Measurements from ENCODE around the gene CSPG5. TPM values are rescaled to one million over a fixed set of nuclear protein-coding genes. Genes with fewer than 3 reads are reported as not detected.

The CSPG5 gene
- polyA plus RNA-seq, 2 donors, result 0.12 to 0.40 TPM

DNA sequence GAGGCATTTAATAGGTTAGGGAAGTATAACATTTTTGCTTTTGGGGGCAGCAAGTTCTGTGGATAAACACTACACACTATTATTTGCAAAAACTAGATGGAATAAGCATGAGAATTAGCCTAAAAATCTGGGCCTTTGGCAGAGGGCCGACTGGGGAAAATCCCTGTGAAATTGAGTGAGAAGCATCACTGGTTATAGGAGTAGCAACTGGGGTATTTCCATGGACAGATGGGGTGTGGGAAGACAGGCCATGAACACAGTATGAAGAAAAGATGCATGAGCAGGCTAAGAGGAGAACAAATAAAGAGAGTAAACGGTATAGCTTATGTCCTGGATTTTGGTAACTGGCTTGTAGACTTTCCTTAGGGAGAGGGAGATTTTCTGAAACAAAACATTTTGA, 32.9 kb upstream of the CSPG5 start:
- no peaks in the 10 kb centered on the region for H3K9me3 ChIP-seq (ENCODE audit: control insufficient read depth in 2 of 2, insufficient read depth in 1 of 2, low read depth in 1 of 2, low read length in 1 of 2)
- H3K27me3 ChIP-seq (ENCODE audit: control insufficient read depth in 1 of 2, insufficient read depth in 2 of 2, low read length in 2 of 2), result no peaks in the 10 kb centered on the region
- H3K4me1 ChIP-seq (ENCODE audit: control insufficient read depth in 2 of 2, insufficient read depth in 2 of 2, low read length in 1 of 2), result no peaks in the 10 kb centered on the region
- 71 to 74% methylated on average over 2 of the region's 2 CpGs for WGBS, 2 donors
- H3K27ac ChIP-seq (ENCODE audit: low read depth in 2 of 2, low read length in 1 of 2), result no peak overlapping the region
- H3K4me3 ChIP-seq (ENCODE audit: low read depth in 1 of 2, low read length in 2 of 2), result no peak overlapping the region
- H3K36me3 ChIP-seq (ENCODE audit: control insufficient read depth in 2 of 2, insufficient read depth in 2 of 2, low read length in 1 of 2), result peaks cover 7 to 11% of the 10 kb centered on the region in 2 donors

GRCh38 chr3:47610583-47610982, 31.9 kb upstream of the CSPG5 start:
- H3K36me3 ChIP-seq (ENCODE audit: control insufficient read depth in 2 of 2, insufficient read depth in 2 of 2, low read length in 1 of 2), result peaks cover 7 to 13% of the 10 kb centered on the region in 2 donors
- no peaks in the 10 kb centered on the region for H3K4me1 ChIP-seq (ENCODE audit: control insufficient read depth in 2 of 2, insufficient read depth in 2 of 2, low read length in 1 of 2)
- WGBS, 2 donors, result 83 to 85% methylated on average over 3 of the region's 3 CpGs
- H3K27me3 ChIP-seq (ENCODE audit: control insufficient read depth in 1 of 2, insufficient read depth in 2 of 2, low read length in 2 of 2), result no peaks in the 10 kb centered on the region
- H3K9me3 ChIP-seq (ENCODE audit: control insufficient read depth in 2 of 2, insufficient read depth in 1 of 2, low read depth in 1 of 2, low read length in 1 of 2), result no peaks in the 10 kb centered on the region
- no peak overlapping the region for H3K4me3 ChIP-seq (ENCODE audit: low read depth in 1 of 2, low read length in 2 of 2)
- no peak overlapping the region for H3K27ac ChIP-seq (ENCODE audit: low read depth in 2 of 2, low read length in 1 of 2)

DNA sequence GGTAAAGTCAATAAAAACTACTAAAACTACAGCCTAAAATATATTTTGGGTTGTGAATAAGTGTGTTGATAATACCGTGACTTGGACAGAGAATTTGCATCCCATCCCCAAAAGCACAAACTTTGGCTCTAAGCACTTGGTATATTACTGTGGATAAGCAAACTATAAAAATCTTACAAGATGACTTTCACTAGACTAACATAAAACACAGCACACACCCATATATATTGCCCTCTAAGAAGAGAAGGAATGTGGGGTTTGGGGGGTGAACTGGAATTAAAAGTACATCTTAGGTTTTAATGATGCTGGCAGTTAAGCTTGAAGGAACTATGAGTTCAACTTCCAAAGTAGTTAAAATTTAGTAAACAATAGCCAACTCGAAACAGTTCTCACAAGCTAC, 28.7 kb upstream of the CSPG5 start:
- H3K27me3 ChIP-seq (ENCODE audit: control insufficient read depth in 1 of 2, insufficient read depth in 2 of 2, low read length in 2 of 2), result no peaks in the 10 kb centered on the region
- H3K4me1 ChIP-seq (ENCODE audit: control insufficient read depth in 2 of 2, insufficient read depth in 2 of 2, low read length in 1 of 2), result no peaks in the 10 kb centered on the region
- WGBS, 2 donors, result 89 to 90% methylated on average over 2 of the region's 2 CpGs

DNA sequence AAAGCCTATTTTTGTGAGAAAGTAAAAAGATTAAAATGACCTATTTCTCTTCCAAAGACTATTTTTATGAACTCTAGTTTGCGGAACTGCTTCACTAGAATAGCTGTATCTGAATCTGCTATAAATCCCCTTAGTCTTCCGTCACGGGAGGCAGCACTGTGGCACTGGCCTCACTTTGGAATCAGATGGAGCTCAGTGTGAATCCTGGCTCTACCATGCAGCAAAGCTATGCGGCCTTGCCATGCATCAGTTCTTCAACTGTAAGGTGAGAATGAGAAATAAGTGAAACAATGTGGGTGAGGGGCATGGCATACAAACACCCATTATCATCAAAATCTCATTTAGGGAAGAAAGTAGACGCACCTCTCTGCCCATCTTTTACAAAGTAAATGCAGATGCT, 27.5 kb upstream of the CSPG5 start:
- no peak overlapping the region for H3K27ac ChIP-seq (ENCODE audit: low read depth in 2 of 2, low read length in 1 of 2)
- no peaks in the 10 kb centered on the region for H3K9me3 ChIP-seq (ENCODE audit: control insufficient read depth in 2 of 2, insufficient read depth in 1 of 2, low read depth in 1 of 2, low read length in 1 of 2)
- peaks cover 9 to 17% of the 10 kb centered on the region in 2 donors for H3K36me3 ChIP-seq (ENCODE audit: control insufficient read depth in 2 of 2, insufficient read depth in 2 of 2, low read length in 1 of 2)
- no peaks in the 10 kb centered on the region for H3K27me3 ChIP-seq (ENCODE audit: control insufficient read depth in 1 of 2, insufficient read depth in 2 of 2, low read length in 2 of 2)
- no peak overlapping the region for H3K4me3 ChIP-seq (ENCODE audit: low read depth in 1 of 2, low read length in 2 of 2)
- no peaks in the 10 kb centered on the region for H3K4me1 ChIP-seq (ENCODE audit: control insufficient read depth in 2 of 2, insufficient read depth in 2 of 2, low read length in 1 of 2)
- WGBS, 2 donors, result 92 to 94% methylated on average over 5 of the region's 5 CpGs

More for the DNA sequence above, 28.7 kb upstream of the CSPG5 start:
- Histone ChIP-seq H3K9me3 (ENCODE audit: control insufficient read depth in 2 of 2, insufficient read depth in 1 of 2, low read depth in 1 of 2, low read length in 1 of 2) (no peaks in the 10 kb centered on the region), H3K36me3 (ENCODE audit: control insufficient read depth in 2 of 2, insufficient read depth in 2 of 2, low read length in 1 of 2) (peaks cover 7 to 17% of the 10 kb centered on the region in 2 donors), H3K4me3 (ENCODE audit: low read depth in 1 of 2, low read length in 2 of 2) (no peak overlapping the region), H3K27ac (ENCODE audit: low read depth in 2 of 2, low read length in 1 of 2) (no peak overlapping the region)

- no peaks in the 10 kb centered on the region for H3K27me3 ChIP-seq (ENCODE audit: control insufficient read depth in 1 of 2, insufficient read depth in 2 of 2, low read length in 2 of 2)
- H3K36me3 ChIP-seq (ENCODE audit: control insufficient read depth in 2 of 2, insufficient read depth in 2 of 2, low read length in 1 of 2), result peaks cover 9 to 17% of the 10 kb centered on the region in 2 donors
- peak overlapping the region in 1 of 2 donors; percentile 19 for H3K27ac ChIP-seq (ENCODE audit: low read depth in 2 of 2, low read length in 1 of 2)
- H3K4me3 ChIP-seq (ENCODE audit: low read depth in 1 of 2, low read length in 2 of 2), result no peak overlapping the region
- WGBS, 2 donors, result 37 to 69% methylated on average over 2 of the region's 2 CpGs
- no peaks in the 10 kb centered on the region for H3K9me3 ChIP-seq (ENCODE audit: control insufficient read depth in 2 of 2, insufficient read depth in 1 of 2, low read depth in 1 of 2, low read length in 1 of 2)
- H3K4me1 ChIP-seq (ENCODE audit: control insufficient read depth in 2 of 2, insufficient read depth in 2 of 2, low read length in 1 of 2), result no peaks in the 10 kb centered on the region
These were observed 27.0 kb upstream of the CSPG5 start for GRCh38 chr3:47605652-47606051.

DNA sequence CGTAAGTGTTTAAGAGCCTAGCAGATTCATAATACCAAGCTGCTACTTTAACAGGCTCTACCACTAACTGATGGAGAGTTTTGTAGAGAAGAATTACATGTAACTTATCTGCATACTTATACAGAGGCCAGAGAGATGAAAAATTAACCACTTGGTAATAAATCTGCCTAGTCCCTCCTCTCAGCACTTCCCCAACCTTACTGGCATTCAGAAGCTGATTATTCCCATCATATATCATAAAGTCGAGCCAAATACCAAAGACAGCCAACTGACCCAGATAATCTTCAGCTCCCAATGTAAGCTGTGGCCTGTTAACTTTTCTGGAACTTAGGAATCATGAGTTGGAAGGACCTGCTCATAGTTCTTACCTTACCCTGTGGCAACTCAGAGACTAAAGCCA, 25.5 kb upstream of the CSPG5 start:
- H3K9me3 ChIP-seq (ENCODE audit: control insufficient read depth in 2 of 2, insufficient read depth in 1 of 2, low read depth in 1 of 2, low read length in 1 of 2), result no peaks in the 10 kb centered on the region
- peaks cover 2 to 14% of the 10 kb centered on the region in 2 donors for H3K36me3 ChIP-seq (ENCODE audit: control insufficient read depth in 2 of 2, insufficient read depth in 2 of 2, low read length in 1 of 2)
- WGBS, 2 donors, result 88 to 89% methylated on average over 2 of the region's 2 CpGs
- no peaks in the 10 kb centered on the region for H3K4me1 ChIP-seq (ENCODE audit: control insufficient read depth in 2 of 2, insufficient read depth in 2 of 2, low read length in 1 of 2)
- H3K27ac ChIP-seq (ENCODE audit: low read depth in 2 of 2, low read length in 1 of 2), result no peak overlapping the region
- H3K27me3 ChIP-seq (ENCODE audit: control insufficient read depth in 1 of 2, insufficient read depth in 2 of 2, low read length in 2 of 2), result no peaks in the 10 kb centered on the region
- no peak overlapping the region for H3K4me3 ChIP-seq (ENCODE audit: low read depth in 1 of 2, low read length in 2 of 2)

DNA sequence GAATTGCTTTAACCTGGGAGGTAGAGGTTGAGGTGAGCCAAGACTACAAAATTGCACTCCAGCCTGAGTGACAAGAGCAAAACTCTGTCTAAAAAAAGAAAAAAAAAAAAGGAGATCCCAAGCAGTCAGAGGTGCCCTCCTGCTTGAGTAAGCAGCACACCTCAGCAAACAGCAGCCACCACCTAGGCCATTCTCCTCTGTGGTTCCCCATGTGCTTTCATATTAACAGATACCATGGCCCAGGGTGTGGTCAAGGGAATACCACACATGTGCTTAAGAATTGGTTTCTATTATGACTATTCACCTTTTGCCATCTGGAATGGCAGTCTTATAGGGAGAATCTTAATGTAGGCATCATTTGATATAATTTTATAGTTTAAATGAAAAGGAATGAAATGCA, 24.7 kb upstream of the CSPG5 start:
- Histone ChIP-seq H3K4me3 (ENCODE audit: low read depth in 1 of 2, low read length in 2 of 2) (no peak overlapping the region), H3K36me3 (ENCODE audit: control insufficient read depth in 2 of 2, insufficient read depth in 2 of 2, low read length in 1 of 2) (peaks cover 2 to 14% of the 10 kb centered on the region in 2 donors), H3K27ac (ENCODE audit: low read depth in 2 of 2, low read length in 1 of 2) (no peak overlapping the region), H3K27me3 (ENCODE audit: control insufficient read depth in 1 of 2, insufficient read depth in 2 of 2, low read length in 2 of 2) (no peaks in the 10 kb centered on the region), H3K9me3 (ENCODE audit: control insufficient read depth in 2 of 2, insufficient read depth in 1 of 2, low read depth in 1 of 2, low read length in 1 of 2) (no peaks in the 10 kb centered on the region), H3K4me1 (ENCODE audit: control insufficient read depth in 2 of 2, insufficient read depth in 2 of 2, low read length in 1 of 2) (no peaks in the 10 kb centered on the region)

- Histone ChIP-seq H3K36me3 (ENCODE audit: control insufficient read depth in 2 of 2, insufficient read depth in 2 of 2, low read length in 1 of 2) (peaks cover 2 to 11% of the 10 kb centered on the region in 2 donors), H3K9me3 (ENCODE audit: control insufficient read depth in 2 of 2, insufficient read depth in 1 of 2, low read depth in 1 of 2, low read length in 1 of 2) (no peaks in the 10 kb centered on the region), H3K4me1 (ENCODE audit: control insufficient read depth in 2 of 2, insufficient read depth in 2 of 2, low read length in 1 of 2) (no peaks in the 10 kb centered on the region), H3K4me3 (ENCODE audit: low read depth in 1 of 2, low read length in 2 of 2) (no peak overlapping the region), H3K27ac (ENCODE audit: low read depth in 2 of 2, low read length in 1 of 2) (no peak overlapping the region), H3K27me3 (ENCODE audit: control insufficient read depth in 1 of 2, insufficient read depth in 2 of 2, low read length in 2 of 2) (no peaks in the 10 kb centered on the region)
- 91 to 95% methylated on average over 3 of the region's 3 CpGs for WGBS, 2 donors
These were observed 22.6 kb upstream of the CSPG5 start for GRCh38 chr3:47601281-47601680.

DNA sequence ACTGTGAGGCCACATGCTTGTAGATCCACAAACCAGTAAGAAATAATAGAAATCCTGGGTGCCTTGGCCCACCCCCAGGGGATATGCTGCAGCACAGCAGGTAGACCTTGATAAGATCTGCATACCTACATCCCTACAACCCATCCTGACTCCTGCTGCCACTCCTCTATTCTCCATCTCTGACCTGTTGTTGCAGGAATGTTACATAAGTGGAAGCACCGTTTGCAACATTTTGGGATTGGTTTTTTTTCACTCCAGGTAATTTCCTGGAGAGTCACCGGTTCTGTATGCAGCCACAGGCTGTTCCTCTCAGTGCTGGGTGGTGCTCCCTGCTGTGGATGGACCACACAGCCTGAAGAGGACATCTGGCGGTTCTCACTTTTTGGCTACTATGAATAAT, 16.1 kb upstream of the CSPG5 start:
- H3K4me3 ChIP-seq (ENCODE audit: low read depth in 1 of 2, low read length in 2 of 2), result no peak overlapping the region
- WGBS, 2 donors, result 72% methylated on average over 3 of the region's 3 CpGs
- no peaks in the 10 kb centered on the region for H3K9me3 ChIP-seq (ENCODE audit: control insufficient read depth in 2 of 2, insufficient read depth in 1 of 2, low read depth in 1 of 2, low read length in 1 of 2)
- peaks cover 2 to 10% of the 10 kb centered on the region in 2 donors for H3K36me3 ChIP-seq (ENCODE audit: control insufficient read depth in 2 of 2, insufficient read depth in 2 of 2, low read length in 1 of 2)
- no peaks in the 10 kb centered on the region for H3K4me1 ChIP-seq (ENCODE audit: control insufficient read depth in 2 of 2, insufficient read depth in 2 of 2, low read length in 1 of 2)
- no peaks in the 10 kb centered on the region for H3K27me3 ChIP-seq (ENCODE audit: control insufficient read depth in 1 of 2, insufficient read depth in 2 of 2, low read length in 2 of 2)
- H3K27ac ChIP-seq (ENCODE audit: low read depth in 2 of 2, low read length in 1 of 2), result no peak overlapping the region

DNA sequence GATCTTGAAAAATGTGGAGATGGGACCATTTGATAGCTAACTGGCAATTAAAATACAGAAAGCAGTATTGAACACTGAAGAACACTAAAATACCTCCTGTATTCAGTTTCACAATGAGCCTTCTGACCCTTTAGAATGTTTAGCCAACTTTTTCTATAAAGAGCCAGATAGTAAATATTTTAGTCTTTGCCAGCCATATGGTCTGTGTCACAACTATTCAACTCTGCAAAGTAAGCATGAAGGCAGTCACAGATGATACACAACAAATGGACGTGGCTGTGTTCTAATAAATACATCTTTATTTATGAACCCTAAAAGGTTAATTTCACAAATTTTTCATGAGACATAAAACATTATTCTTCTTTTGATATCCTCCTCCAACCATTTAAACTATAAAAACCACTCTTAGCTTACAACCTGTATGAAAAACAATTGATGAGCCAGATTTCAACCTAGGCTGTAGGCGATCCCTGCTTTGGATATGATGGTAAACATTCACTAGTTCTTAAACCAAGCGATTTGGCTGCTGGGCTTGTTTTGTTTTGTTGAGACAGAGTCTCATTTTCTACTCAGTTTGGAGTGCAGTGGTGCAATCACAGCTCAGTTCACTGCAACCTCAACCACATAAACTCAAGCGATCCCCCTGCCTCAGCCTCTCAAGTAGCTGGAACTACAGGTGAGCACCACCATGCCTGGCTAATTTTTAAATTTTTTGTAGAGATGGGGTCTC, 13.6 kb upstream of the CSPG5 start:
- Histone ChIP-seq H3K36me3 (ENCODE audit: control insufficient read depth in 2 of 2, insufficient read depth in 2 of 2, low read length in 1 of 2) (peaks cover 4 to 16% of the 10 kb centered on the region in 2 donors), H3K9me3 (ENCODE audit: control insufficient read depth in 2 of 2, insufficient read depth in 1 of 2, low read depth in 1 of 2, low read length in 1 of 2) (no peaks in the 10 kb centered on the region), H3K27me3 (ENCODE audit: control insufficient read depth in 1 of 2, insufficient read depth in 2 of 2, low read length in 2 of 2) (no peaks in the 10 kb centered on the region), H3K4me3 (ENCODE audit: low read depth in 1 of 2, low read length in 2 of 2) (no peak overlapping the region), H3K27ac (ENCODE audit: low read depth in 2 of 2, low read length in 1 of 2) (no peak overlapping the region), H3K4me1 (ENCODE audit: control insufficient read depth in 2 of 2, insufficient read depth in 2 of 2, low read length in 1 of 2) (no peaks in the 10 kb centered on the region)
- 78 to 80% methylated on average over 4 of the region's 4 CpGs for WGBS, 2 donors

All from esophagus (tissue), 2 donors.